VCaP (cell line): ENCODE measurements around the gene EVA1C.
"Not testable (repeated sequence)": the region's sequence is repeated elsewhere in the genome, so short reads cannot be mapped to it uniquely, and the experiment has no call there.

Experiments
- H3K27ac ChIP-seq: fragments of 450-650 bp; 2 replicates; pipeline ENCODE4 v1.5.1; 2017
- TF ChIP-seq, protein P1 (sequence below): fragments of 450-650 bp; conservative IDR thresholded peaks from 2 replicates; pipeline ENCODE4 v1.5.1; 2017; ENCODE audit warnings: mild to moderate bottlenecking, moderate library complexity

Gene EVA1C

DNA sequence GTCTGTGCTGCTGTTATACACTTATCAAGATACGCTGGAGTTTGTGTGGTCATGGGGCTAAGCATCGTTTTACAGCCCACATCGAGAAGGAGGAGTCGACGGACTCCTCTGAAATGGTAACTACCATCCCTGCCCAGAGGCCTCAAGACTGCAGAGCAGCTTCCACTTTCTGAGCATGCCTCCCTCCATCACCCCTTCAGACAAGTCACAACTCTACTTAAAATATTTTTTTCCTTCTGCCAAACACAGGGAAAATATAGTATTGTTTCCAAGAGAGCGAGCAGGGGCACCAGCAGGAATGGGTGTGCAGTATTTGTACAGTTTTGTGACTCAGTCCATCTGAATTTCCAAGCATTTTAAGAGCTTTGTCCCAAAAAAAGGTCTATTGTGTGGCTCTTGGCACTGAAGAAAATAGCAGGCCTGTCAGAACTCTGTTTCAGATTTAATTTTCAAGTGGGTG, 14.1 kb downstream of the EVA1C start:
- no peak overlapping the region for H3K27ac ChIP-seq

DNA sequence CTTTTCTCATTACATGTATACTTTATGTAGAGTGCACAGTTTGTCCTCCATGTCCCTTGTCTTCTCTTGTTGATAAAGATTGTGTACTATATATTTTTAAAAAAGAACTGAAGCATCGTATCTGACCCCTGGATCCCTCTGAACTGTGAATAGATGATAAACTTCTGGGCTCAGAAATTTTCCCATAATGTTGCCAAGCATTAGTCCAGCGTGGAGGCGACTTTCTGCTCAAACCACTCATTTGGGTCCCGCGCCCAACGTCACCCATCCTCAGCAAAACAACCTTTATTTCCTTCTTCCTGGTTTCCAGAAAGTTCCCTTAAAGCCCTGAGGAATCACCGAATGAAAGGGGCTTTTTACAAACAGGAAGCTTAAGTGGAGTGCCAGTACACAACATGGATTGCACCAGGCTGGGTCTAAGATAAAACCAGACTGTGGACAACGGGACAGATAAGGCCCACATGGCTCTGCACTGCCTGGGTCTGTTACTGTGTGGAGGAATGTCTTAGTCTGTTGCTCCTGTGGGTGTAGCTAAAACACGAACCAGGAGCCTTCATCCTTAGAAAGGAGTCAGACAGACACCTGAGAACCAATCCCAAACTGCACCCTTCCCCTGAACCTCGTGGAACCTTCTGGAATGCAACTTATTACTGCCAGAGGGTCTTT, 15.6 kb downstream of the EVA1C start:
- no peak overlapping the region for H3K27ac ChIP-seq

More for the DNA sequence above, 14.1 kb downstream of the EVA1C start:
- TF ChIP-seq, protein P1, sequence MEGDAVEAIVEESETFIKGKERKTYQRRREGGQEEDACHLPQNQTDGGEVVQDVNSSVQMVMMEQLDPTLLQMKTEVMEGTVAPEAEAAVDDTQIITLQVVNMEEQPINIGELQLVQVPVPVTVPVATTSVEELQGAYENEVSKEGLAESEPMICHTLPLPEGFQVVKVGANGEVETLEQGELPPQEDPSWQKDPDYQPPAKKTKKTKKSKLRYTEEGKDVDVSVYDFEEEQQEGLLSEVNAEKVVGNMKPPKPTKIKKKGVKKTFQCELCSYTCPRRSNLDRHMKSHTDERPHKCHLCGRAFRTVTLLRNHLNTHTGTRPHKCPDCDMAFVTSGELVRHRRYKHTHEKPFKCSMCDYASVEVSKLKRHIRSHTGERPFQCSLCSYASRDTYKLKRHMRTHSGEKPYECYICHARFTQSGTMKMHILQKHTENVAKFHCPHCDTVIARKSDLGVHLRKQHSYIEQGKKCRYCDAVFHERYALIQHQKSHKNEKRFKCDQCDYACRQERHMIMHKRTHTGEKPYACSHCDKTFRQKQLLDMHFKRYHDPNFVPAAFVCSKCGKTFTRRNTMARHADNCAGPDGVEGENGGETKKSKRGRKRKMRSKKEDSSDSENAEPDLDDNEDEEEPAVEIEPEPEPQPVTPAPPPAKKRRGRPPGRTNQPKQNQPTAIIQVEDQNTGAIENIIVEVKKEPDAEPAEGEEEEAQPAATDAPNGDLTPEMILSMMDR, result no peak

GRCh38 chr21:32432982-32433660, 20.6 kb downstream of the EVA1C start:
- not testable (repeated sequence) for H3K27ac ChIP-seq

More for the DNA sequence above, 15.6 kb downstream of the EVA1C start:
- TF ChIP-seq, protein P1, result no peak

DNA sequence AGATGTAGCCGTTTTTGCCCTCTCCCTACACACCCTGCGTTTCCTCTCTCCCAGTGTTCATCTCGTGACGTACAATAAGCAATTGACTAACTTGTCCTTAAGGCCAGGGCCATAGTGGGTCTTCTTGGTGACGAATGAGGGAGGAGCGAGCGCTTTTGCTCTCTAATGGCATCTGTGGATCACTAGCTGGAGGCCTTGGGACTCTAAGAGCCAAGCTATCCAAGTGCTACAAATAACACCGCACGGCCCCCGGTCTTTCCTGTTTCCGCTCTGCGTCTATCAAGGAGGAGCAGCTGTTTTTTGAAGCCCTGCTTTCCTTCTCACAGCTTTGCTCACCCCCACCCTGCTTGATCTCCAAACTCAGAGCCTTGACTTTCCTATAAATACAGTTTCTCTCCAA, 25.2 kb downstream of the EVA1C start:
- TF ChIP-seq, protein P1, result no peak
- no peak overlapping the region for H3K27ac ChIP-seq

GRCh38 chr21:32442566-32443318, 30.2 kb downstream of the EVA1C start:
- TF ChIP-seq, protein P1, result no peak
- no peak overlapping the region for H3K27ac ChIP-seq

- H3K27ac ChIP-seq, result no peak overlapping the region
- TF ChIP-seq, protein P1, result no peak
These were observed 32.6 kb downstream of the EVA1C start for GRCh38 chr21:32445101-32445500.

- H3K27ac ChIP-seq, result not testable (repeated sequence)
These were observed 33.9 kb downstream of the EVA1C start for GRCh38 chr21:32446440-32446839.

DNA sequence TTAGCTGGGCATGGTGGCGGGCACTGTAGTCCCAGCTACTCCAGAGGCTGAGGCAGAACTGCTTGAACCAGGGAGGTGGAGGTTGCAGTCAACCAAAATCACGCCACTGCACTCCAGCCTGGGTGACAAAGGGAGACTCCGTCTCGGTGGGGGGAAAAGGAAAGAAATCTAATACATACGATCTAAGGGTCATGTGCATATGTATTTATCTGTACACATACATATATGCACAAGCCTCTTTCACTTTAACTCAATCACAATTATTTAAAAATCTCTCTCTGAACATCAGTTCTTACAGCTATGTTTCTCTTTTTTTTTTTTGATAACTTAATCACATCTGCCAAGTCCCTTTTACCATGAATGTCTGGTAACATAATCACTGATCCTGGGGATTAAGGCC, 34.7 kb downstream of the EVA1C start:
- no peak overlapping the region for H3K27ac ChIP-seq
- TF ChIP-seq, protein P1, result no peak
